ENCODE data around the gene PEX14. TPM values are rescaled to one million over a fixed set of nuclear protein-coding genes. Genes with fewer than 3 reads are reported as not detected.

The PEX14 gene
- total RNA-seq, 1 donor, result 15.2 TPM

GRCh38 chr1:10657088-10657847, 182.5 kb downstream of the PEX14 start:
- Histone ChIP-seq H2AFZ (ENCODE audit: low read length) (no peak overlapping the region), H3K36me3 (ENCODE audit: insufficient read depth, low read length) (no peaks in the 10 kb centered on the region), H3K4me1 (ENCODE audit: insufficient read depth, low read length) (no peaks in the 10 kb centered on the region), H3K79me2 (ENCODE audit: insufficient read depth, low read length) (no peaks in the 10 kb centered on the region), H3K4me3 (ENCODE audit: insufficient read depth, low read length) (no peak overlapping the region), H3K4me2 (ENCODE audit: insufficient read depth, low read length) (no peak overlapping the region), H3K27ac (ENCODE audit: low read depth, low read length) (no peak overlapping the region), H4K20me1 (ENCODE audit: insufficient read depth, low read length) (no peaks in the 10 kb centered on the region), H3K27me3 (ENCODE audit: insufficient read depth, low read length) (no peaks in the 10 kb centered on the region), H3K9me3 (ENCODE audit: low read depth, low read length) (no peaks in the 10 kb centered on the region)
- no peak for TF ChIP-seq CTCF (IDR thresholded peaks at IDR 0.05; ENCODE audit: extremely low read depth, low read depth, low read length)
- DNase-seq (ENCODE audit: insufficient read length, low spot score, missing footprints), result no peak

DNA sequence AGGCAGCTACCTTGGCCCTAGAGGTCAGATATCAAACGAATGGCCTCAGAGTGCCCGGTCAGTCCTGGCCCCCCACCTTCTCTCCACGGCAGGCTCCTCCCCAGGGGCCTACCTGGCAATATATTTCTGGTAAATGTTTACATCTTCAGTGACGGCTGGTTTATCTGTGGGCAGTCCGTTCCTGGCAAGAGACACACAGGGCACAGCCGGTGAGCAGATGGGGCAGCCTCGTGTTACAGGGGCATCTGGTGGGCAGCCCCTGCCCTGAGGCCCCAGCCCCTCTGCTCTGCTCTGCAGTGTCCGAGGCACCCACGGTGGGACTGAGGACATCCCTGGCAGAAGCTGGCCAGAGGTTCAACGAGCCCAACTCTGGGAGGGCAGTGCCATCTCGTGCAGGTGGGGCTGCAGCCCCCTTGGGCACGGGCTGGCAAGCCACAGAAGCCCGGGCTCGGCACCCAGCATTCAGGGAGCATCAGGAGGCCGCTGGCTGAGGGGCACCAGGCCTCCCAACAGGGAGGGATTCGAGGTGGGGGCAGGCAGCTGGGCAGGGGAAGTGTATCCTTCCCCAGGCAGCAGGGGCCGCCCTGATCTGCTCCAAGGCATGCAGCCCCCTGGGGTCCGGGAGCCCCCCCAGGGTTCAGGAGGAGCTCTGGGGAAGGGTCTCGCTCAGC, 183.8 kb downstream of the PEX14 start:
- Histone ChIP-seq H3K79me2 (ENCODE audit: insufficient read depth, low read length) (no peaks in the 10 kb centered on the region), H3K9me3 (ENCODE audit: low read depth, low read length) (no peaks in the 10 kb centered on the region), H3K4me1 (ENCODE audit: insufficient read depth, low read length) (no peaks in the 10 kb centered on the region), H4K20me1 (ENCODE audit: insufficient read depth, low read length) (no peaks in the 10 kb centered on the region), H3K27me3 (ENCODE audit: insufficient read depth, low read length) (no peaks in the 10 kb centered on the region), H3K36me3 (ENCODE audit: insufficient read depth, low read length) (no peaks in the 10 kb centered on the region), H3K4me3 (ENCODE audit: insufficient read depth, low read length) (no peak overlapping the region), H3K27ac (ENCODE audit: low read depth, low read length) (no peak overlapping the region), H3K4me2 (ENCODE audit: insufficient read depth, low read length) (no peak overlapping the region), H2AFZ (ENCODE audit: low read length) (no peak overlapping the region)
- TF ChIP-seq CTCF (IDR thresholded peaks at IDR 0.05; ENCODE audit: extremely low read depth, low read depth, low read length), result no peak
- DNase-seq (ENCODE audit: insufficient read length, low spot score, missing footprints), result no peak

DNA sequence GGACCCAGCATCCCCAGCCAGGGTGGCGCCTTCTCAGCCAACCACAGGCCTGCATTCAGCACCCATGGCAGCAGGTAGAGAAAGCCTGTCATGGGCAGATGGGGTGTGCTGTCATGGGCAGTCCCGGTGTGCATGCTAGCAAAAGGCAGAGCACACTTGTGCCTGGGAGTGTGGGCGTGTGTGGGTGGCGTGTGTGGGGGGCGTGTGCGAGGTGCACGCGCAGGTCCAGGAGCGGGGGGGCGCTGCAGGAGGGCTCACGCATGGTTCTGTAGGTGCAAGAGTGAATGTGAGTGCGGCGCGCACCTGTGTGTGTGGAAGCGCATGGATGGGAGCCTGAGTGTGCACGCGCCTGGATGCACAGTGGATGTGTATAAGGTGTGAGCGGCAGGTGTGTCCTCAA, 184.5 kb downstream of the PEX14 start:
- Histone ChIP-seq H2AFZ (ENCODE audit: low read length) (no peak overlapping the region), H3K4me2 (ENCODE audit: insufficient read depth, low read length) (no peak overlapping the region), H3K36me3 (ENCODE audit: insufficient read depth, low read length) (no peaks in the 10 kb centered on the region), H3K9me3 (ENCODE audit: low read depth, low read length) (no peaks in the 10 kb centered on the region), H4K20me1 (ENCODE audit: insufficient read depth, low read length) (no peaks in the 10 kb centered on the region), H3K27ac (ENCODE audit: low read depth, low read length) (no peak overlapping the region), H3K79me2 (ENCODE audit: insufficient read depth, low read length) (no peaks in the 10 kb centered on the region), H3K4me1 (ENCODE audit: insufficient read depth, low read length) (no peaks in the 10 kb centered on the region), H3K4me3 (ENCODE audit: insufficient read depth, low read length) (no peak overlapping the region), H3K27me3 (ENCODE audit: insufficient read depth, low read length) (no peaks in the 10 kb centered on the region)
- no peak for TF ChIP-seq CTCF (IDR thresholded peaks at IDR 0.05; ENCODE audit: extremely low read depth, low read depth, low read length)
- no peak for DNase-seq (ENCODE audit: insufficient read length, low spot score, missing footprints)

Data from osteoblast (primary cell).